NCI-H2107 treated with DMSO at 0.1 percent for 48 hours (cell line): ENCODE results near the gene KIAA1586.
"Not testable (repeated sequence)": the region's sequence is repeated elsewhere in the genome, so short reads cannot be mapped to it uniquely, and the experiment has no call there.

ENCODE experiments used
- DNase-seq: peaks from one replicate; lab custom pipeline; 2025; ENCODE audit not compliant: unreplicated experiment; lab: John Stamatoyannopoulos, UW

KIAA1586 gene

GRCh38 chr6:57046332-57047256, at the start of gene KIAA1586:
Gene KIAA1586 (plus strand): TSS chr6:57046693. CDS start chr6:57046756, 63 bp downstream.
- peak; percentile 43 for DNase-seq

- no peak for DNase-seq
These were observed 47.4 kb upstream of the KIAA1586 start for GRCh38 chr6:56999049-56999448.

GRCh38 chr6:56999748-57000147, 46.7 kb upstream of the KIAA1586 start:
- not testable (repeated sequence) for DNase-seq

DNA sequence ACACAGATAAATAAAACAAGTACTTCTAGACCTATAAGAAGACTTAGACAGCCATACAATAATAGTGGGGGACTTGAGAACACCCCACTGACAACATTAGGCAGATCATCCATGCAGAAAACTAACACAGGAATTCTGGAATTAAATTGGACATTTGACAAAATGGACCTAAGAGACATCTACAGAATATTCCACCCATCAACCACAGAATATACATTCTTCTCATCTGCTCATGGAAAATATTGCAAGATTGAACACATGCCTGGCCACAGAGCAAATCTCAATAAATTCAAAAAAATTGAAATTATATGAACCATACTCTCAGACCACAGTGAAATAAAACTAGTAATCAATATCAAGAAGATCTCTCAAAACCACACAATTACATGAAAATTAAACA, 44.3 kb upstream of the KIAA1586 start:
- no peak for DNase-seq

- no peak for DNase-seq
These were observed 42.2 kb upstream of the KIAA1586 start for GRCh38 chr6:57004292-57004691.

DNA sequence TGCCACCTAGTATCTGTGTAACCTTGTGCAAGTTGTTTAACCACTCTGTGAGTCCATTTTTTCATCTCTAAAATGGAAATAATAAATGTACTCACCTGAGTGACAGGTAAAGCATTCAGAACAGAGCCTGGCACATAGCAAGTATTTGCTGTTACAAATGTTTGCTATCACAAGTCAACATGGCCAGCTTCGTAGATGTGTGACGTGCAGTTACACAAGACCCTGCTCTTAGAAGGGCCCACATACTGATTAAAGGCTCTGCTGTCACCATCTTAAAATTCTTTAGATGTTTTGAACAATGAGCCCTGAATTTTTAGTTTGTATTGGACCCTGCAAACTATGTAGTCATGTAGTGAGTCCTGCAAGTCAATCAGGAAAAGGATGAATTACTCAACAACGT, 40.4 kb upstream of the KIAA1586 start:
- no peak for DNase-seq

DNA sequence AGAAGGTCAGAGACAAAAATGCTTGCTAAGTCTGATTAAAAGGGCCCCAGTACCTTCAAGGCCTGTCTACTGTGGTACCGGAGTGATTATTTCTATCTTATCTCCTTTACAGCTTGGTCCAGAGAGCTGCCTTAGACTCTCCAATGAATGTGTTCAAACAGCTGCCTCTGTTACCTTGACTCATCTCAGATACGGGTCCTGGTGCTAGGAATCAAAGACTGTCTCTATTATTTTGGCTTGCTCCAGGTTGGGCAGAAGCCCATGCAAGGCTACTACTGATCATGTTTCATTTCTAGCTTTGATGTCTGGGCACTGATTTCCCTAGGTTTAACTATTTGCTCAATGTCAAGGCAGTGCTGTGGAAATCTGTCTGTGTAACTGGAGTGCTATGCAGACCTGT, 38.4 kb upstream of the KIAA1586 start:
- DNase-seq: not testable (repeated sequence)

DNA sequence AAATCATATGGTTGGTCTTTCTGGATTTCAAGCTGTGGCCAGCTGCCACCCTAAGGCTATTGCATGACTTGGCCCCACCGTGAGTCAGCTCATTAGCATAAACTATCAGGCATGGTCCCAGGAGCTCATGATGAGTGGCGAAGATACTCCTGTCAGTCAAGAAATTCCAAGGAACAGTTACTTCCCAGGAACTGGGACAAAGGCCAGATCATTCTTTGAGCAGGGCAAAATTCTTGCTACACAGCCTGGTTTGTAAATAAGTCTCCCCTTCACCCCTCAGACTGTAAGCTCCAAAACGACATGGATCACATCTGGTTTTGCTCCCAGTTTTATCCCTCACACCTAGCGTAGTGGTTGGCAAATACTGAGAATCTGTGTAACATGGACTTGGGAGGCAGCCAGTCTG, 33.0 kb upstream of the KIAA1586 start:
- no peak for DNase-seq

- no peak for DNase-seq
These were observed 29.4 kb upstream of the KIAA1586 start for GRCh38 chr6:57017069-57017468.

GRCh38 chr6:57017841-57018240, 28.7 kb upstream of the KIAA1586 start:
- no peak for DNase-seq

DNA sequence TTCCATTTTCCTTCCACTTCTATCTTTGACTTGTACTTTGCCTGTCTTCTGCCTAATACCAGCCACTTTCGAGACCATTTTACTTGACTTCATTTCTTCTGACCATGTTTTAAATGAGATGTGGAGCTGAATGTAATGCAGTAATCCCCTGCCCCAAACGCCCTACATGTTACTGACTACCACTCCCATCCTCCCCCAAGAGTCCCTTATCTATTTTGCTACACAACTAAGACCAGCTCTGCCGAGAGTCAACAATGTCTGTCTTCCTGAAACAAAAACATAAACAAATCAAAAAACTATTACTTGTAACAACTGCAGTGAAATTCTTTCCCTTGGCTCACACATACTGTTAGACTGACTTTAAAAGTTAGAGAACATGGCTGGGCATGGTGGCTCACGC, 27.1 kb upstream of the KIAA1586 start:
- DNase-seq: no peak

DNA sequence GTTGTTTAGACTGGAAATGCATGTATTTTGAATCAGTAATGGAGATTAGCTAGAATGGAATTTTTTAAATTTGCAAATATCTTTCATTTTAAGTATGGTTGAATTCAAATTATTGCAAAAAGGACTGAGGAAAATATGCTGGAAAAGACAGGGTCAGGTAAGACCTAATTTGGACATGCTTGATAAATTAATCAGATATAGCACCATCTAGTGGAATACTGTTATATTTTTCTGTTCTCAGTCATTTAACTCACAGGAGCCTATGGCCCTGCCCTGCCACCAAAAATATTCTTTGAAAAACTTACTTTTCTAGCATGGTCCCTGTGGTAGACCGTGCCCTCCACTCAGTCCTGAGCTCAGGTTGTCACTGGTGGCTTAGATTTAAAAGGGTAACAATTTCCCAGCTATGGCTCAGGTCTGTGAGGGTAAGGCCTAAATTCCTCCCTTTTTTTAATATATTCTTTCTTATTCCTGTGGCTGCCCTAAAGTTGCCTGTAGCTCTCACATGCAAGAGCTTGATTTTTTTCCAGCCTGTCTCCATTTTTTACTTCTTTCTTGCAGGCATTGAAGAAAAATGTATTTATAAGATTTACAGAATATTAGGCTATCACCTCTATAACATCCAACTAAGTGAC, 25.3 kb upstream of the KIAA1586 start:
- peak; percentile 13 for DNase-seq

DNA sequence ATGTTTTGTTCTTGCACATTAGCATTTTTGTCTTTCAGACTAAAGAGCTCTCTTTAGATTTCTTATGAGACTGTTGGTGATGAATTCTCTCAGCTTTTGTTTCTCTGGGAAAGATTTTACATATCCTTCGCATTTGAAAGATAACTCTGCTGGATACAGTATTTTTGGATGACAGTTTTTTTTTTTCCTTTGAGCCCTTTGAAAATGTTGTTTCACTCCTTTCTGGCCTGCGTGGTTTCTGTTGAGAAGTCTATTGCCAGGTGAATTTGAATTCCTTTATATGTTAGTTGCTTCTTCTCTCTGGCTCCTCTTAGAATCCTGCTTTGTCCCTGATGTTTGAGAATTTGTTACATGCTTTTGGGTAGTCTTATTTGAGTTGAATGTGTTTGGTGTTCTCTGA, 22.2 kb upstream of the KIAA1586 start:
- no peak for DNase-seq

DNA sequence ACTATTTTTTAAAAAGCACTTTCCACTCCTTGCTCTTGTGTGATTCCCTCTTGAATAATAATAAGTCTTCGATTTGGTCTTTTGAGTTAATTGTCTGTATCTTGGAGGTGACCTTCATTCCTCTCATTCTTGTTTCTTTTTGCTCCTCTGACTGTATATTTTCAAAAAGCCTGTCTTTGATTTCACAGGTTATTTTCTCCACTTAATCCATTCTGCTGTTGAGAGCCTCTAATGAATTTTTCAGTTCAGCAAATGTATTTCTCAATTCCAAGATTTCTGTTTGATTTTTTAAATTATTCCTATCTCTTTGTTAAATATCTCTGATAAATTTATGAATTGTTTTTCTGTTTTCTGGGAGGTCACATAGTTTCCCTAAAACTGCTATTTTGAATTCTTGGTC, 21.7 kb upstream of the KIAA1586 start:
- no peak for DNase-seq

DNA sequence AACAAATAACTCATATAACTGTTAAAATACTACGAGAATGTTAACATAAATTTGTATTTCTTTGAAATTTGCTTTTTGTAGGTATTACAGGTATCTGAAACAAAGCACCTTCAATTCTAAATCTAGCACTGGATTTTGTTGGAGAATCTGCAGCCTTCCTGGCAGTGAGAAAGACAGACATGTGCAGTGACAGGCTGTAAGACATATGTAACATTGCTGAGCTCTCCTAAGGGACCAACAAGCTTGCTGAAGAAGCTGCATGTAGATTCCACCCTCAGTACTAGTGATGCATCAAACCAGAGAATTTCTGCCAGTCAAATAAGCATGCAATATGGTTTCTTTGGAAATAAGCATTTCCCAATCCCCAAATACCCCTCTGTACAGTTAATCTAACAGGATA, 20.5 kb upstream of the KIAA1586 start:
- DNase-seq: no peak

GRCh38 chr6:57027301-57027700, 19.2 kb upstream of the KIAA1586 start:
- no peak for DNase-seq

DNA sequence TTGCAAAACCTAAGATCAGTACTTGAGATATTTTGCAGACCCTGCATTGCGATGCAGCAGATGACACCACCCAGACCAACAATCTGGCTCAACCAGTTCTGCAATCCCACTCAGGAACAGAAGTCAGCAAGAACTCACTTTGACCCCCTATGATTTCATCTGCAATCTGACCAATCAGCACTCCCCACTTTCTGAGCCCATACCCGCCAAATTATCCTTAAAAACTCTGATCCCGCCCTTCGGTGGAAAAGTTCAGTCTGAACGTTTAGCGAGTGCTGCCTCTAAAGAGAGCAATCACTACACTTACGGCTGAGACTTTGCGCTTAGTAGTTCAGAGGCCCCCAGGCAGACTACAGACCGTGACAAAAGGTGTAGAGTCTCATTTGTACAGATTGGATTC, 17.3 kb upstream of the KIAA1586 start:
- DNase-seq: no peak

DNA sequence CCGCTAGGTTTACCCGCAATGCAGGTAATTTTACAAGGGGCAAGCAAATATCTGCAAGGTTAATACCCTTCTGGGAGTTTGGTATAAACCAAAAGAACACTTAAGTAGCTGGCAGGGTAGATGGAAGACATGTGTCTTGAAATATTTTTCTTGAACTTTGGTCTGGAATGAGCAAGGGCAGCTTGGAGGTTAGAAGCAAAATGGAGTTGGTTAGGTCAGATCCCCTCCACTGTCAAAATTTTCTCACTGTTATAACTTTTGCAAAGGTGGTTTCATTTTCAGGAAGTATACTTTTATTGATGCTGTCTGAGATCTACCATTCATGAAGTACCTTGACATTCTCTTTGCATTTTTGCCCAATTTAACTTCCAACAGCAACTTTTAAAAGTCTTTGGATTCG, 13.3 kb upstream of the KIAA1586 start:
- no peak for DNase-seq

GRCh38 chr6:57035549-57035948, 10.9 kb upstream of the KIAA1586 start:
- DNase-seq: no peak

DNA sequence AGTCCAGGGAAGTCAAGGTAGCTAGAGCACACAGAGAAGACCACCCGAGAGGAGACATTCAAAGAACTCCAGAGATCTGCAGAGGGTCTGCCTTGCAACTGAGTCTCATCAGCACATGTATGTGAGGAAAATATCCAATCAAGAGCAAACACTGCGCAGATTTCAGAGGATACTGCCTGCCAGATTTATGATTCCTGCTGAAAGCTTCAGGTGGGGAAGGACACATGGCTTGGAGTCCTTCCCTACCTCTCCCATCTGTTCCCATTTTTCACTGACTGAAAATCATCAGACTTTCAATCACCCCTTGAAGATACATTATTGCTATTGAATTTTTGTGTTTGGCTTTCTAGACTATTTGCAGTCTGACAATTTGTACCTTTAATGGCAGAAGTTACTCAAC, 7.6 kb upstream of the KIAA1586 start:
- no peak for DNase-seq

DNA sequence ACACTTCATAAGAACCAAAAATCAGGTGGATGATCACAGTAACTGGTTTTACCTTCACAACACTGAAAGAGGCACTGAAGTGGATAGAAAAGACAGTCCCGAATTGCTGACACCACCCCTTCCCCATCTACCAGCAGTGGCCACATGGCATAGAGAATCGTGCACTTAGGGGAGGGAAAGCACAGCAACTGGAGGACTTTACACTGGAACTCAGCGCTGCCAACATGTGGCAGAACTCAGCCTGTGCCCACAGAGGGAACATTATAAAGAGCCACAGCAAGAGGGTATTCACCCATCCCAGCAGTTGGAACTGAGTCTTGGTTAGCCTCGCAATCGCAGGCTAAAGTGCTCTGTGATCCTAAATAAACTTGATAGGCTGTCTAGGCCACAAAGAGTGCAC, 6.5 kb upstream of the KIAA1586 start:
- DNase-seq: no peak

- DNase-seq: not testable (repeated sequence)
These were observed 2.4 kb upstream of the KIAA1586 start for GRCh38 chr6:57044061-57044460.
